GM15510 (cell line): Measurements from ENCODE around the gene ZNF385B.

Experiments
- POLR2A ChIP-seq: IDR thresholded peaks from 3 replicates; pipeline ENCODE4 v1.6.1; 2011; ENCODE audit warnings: borderline replicate concordance; ENCODE audit not compliant: insufficient read length; ENCODE audit errors: extremely low read depth

Gene ZNF385B

DNA sequence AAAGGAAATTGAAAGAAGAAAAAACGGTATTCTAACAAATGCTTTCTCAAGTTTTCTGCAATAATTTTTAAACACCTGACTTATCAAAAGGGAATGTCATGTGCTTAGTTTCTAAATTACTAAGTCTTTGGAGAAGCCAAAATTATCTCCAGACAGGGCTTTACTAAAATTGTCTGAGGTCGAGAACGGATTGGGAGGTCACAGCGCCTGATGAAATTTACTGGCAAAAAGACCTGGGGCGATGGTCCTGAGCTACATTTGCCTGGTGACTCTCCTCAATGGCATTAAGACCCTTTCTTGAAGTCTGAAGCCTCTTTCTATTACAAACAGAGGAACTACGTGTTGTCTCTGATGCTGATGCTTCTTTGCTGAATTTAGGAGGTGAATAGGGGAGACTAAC is 305.0 kb downstream of the ZNF385B start:
- no peak for TF ChIP-seq POLR2A

DNA sequence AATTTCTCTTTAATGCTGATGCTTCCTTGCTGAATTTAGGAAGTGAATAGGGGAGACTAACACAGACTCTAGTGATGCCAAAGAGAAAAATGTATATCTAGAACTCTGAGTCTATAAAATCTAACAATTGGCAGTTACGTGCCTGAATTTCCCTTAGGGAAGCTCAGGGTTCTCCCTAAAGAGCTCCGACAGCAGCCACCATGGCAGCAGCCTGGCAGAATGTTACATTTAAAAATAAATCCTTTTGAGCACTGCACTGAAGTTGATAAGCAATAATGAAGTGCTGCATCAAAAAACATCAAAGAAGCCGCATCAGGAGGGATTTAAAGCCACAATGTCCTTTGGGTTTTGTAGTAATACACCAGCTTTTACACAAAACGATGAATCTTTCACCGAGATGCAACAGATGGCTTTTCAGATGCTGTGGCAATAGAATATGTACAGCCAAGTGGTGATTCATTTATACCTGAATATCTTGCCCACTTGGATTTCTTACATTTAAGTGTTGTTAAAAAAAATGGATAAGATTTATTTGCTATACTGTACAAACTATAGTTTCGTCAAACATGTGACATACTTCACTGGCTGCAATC is 305.6 kb downstream of the ZNF385B start:
- TF ChIP-seq POLR2A: no peak

DNA sequence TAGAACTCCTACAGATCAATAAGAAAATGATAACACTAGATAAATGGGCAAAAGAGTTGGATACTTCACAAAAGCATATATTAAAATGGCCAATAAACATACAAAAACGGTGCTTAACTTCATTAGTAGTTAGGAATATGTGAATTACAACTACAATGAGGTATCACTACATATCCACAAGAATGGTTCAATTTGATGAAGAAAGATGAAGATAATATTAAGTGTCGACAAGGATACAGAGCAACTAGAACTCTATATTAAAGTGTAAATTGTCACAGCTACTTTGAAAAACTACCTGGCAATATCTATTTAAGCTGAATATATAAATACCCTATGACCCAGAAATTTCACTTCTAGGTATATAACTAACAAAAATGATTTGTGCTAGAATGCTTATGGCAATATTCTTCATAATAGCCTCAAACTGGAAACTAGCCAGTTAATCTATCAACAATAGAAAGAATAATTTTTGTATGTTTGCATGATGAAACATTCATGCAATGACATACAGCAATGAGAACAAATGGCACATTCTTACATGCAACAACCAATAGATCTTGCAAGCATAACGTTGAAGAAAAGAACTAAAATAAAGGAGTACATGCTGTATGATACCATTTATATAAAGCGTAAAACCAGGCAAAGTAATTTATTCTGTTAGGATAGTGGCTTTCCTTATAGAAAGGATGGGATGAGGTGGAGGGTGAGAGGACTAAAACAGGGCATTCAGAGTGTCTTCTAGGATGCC is 306.6 kb downstream of the ZNF385B start:
- TF ChIP-seq POLR2A: no peak

DNA sequence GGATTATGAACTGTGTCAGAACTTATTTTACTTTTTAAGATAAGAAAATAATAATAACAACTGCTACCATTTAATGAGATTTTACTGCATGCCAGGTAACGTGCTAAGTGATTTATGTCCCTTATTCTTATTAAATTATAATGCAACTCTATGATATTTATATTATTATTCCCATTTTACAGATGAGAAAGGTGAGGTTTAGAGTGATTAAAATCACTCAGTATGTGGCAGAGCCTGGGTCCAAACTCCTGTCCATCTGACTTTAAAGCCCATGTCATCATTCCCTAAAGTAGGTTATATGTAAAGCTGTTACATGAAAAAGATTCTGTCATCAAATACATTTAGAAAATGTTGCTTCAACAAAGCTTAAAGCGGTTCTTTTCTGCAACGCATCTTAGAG is 308.0 kb downstream of the ZNF385B start:
- TF ChIP-seq POLR2A: no peak

DNA sequence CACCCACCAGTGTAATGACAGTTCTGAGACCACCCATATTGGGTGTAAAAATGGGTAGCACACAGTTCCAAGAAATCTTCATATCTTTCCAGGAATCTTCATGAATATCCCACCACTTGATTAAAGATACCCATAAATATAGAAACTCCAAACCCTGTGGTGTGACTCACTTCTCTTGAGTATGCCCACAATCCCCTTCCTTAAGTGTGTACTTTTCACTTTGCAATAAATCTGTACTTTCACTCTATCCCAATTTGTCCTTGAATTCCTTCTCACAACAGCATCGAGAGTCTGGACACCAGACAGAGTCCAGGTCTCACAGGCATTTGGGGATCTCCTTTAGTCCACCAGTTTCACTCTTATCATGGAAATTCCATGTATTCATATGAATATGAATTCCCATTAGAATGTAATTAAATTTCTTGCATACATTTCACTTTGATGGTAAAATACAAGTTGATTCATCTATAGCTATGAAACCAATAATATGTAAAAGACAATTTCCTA is 309.8 kb downstream of the ZNF385B start:
- no peak for TF ChIP-seq POLR2A

DNA sequence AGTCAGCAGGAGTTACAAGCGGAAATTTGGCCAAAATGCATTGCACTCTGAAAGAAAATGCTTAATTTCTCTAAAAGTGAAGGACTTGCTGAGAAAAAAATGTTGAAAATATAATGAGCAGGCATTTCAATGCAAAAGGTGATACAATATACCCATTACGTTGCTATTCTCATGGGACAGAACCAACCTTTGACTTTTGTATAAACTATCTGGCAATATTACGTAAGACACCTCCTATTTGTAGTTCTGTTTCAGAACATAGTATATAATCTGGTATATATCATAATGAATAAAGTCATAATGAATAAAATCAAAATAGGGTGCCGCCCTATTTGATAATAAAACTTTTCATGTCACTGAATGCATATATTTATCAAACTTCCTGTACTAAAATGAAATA is 310.6 kb downstream of the ZNF385B start:
- no peak for TF ChIP-seq POLR2A

DNA sequence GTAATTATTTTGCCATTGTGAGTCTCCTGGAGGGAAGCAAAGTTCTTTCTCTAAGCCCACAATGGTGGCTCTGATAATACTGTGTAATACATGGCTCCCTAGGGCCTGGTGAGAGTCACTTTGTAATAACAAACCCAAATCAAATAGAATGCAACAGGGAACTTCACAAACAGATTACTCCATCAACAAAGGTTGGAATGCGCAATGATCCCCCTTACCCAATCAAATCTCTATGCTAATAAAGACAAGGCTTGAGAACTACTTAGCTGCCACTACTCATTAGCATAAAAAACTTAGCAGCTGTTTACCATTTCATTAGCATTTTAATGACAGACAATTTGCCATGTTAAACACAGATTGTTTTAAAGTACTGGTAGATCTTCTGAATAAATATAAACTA is 311.2 kb downstream of the ZNF385B start:
- TF ChIP-seq POLR2A: no peak

DNA sequence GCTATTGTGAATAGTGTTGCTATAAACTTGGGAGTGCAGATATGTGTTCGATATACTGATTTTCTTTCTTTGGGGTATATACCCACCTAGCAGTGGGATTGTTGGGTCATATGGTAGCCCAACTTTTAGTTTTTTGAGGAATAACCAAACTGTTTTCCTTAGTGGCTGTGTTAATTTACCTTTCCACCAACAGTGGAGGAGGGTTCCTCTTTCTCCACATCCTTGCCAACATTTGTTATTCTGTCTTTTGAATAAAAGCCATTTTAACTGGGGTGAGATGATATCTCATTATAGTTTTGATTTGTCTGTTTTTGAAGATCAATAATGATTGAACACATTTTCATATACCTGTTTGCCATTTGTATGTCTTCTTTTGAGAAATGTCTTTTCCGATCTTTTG is 314.8 kb downstream of the ZNF385B start:
- no peak for TF ChIP-seq POLR2A

DNA sequence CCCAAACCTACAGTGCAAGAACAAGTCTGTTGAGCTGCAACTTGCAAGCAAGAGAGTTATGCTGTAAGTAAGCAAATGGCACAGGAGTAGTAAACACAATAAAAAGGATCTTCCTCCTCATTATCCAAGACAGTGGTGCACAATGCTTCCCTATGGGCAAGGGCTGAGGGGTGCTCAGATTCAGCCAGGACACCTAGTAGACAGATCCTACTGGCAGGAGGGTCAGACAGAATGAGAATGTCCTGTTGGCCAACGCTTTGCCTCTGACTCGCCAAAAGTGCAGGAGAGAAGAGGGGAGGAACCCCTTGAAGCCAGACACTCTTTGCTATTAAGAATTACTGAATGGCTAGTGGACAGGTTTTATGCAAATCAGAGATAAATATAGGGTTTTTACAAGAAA is 316.4 kb downstream of the ZNF385B start:
- TF ChIP-seq POLR2A: no peak

DNA sequence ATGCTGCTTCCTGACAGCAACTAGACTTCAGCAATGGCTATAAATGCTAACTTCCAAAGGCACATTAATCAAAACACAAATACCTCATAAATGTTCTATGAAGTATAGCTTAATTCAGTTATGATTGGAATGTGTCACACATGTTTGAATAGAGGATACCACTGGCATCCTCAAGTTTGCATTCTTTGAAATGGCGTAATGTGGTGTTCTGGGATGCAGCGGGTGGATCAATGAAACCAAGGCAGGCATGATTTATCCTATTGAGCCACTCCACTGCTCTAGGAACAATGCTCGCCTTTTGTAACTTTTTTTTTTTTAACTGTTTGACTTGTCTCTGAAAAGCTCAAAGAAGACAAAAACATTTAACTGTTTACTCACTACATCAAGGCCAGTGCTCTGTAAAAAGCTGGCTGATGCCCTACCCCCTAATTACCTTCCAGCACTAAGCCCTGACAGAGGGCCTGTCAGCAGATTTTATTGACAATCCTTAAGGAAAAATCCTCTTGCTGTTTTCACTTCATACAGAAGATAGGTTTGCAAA is 318.0 kb downstream of the ZNF385B start:
- no peak for TF ChIP-seq POLR2A

DNA sequence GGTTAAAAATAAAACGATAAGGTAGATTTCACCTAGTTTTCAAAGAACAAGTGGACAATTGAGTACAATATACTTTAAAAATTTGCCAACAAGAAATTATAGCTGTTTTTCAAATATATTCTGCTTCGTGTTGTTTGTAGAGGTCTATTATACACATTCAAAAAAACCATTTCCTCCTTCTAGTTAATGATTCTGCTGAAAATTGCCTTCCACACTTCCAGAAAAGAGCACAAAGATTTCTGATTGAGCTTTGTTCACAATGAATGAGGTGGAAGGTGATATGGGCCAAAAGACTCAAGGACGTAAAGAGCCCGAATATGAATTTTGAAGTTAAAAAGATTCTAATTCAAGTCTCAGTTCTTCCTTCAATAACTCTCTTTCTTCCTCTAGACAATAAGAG is 319.8 kb downstream of the ZNF385B start:
- no peak for TF ChIP-seq POLR2A

DNA sequence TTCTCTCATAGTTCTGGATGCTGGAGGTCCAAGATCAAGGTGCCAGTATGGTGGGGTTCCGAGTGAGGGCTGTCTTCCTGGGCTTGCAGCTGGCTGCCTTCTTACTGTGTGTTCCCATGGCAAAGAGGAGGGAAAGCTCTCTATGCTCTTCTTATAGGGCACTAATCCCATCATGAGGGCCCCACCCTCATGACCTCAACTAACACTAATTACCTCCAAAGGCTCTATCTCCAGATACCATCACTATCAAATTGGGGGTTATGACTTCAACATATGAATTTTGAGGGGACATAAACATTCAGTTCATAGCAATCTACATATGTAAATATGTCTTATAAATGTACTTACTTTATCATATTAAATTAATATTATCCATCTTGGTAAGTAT is 322.3 kb downstream of the ZNF385B start:
- TF ChIP-seq POLR2A: no peak

DNA sequence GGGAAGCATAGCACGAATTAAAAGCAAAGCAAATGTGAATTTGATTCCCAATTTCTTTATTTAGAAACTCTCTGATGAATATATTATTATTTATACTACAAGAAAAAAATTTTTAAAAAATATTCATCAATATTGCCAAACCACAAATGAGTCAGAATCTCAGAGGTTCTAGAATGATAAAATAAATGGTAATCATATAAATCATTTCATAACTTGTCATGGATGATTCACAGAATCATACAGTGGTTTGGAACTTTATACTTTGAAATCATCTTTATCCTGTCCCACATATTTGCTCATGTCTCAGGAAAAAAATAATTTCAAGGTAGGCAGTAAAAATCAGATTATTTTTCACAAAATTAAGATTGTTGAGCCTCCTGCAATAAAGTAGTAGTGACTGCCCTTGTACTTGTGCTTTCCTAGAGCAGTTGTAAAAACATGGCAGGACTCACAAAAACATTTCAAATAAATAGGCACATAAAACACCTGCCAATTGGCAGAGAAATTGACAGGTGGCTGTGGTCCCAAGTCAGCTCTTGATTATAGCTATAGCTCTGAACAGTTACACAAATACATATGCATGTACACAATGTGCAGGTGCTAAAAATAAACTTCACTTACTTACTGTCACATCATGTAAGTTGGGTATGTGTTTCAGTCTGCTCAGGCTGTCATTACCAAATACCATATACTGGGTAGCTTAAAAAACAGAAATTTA is 322.8 kb downstream of the ZNF385B start:
- no peak for TF ChIP-seq POLR2A

DNA sequence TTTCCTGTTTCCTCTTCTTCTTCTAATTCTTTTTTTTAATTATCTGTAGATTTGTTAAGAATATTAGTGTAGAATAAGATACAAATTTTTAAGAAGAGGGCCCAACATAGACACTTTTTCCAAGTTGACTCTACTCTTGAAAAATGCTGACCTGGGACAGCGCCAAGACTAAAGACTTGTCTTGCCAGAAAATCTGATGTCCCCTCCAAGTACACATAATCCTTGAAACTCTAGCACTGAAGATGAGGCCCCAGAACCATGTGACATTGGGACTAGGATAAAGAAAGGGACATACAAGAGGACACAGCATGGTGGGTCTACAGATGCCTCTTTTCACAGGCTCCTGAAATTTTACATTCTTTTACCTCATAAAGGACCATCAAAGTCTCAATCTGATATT is 325.2 kb downstream of the ZNF385B start:
- no peak for TF ChIP-seq POLR2A

DNA sequence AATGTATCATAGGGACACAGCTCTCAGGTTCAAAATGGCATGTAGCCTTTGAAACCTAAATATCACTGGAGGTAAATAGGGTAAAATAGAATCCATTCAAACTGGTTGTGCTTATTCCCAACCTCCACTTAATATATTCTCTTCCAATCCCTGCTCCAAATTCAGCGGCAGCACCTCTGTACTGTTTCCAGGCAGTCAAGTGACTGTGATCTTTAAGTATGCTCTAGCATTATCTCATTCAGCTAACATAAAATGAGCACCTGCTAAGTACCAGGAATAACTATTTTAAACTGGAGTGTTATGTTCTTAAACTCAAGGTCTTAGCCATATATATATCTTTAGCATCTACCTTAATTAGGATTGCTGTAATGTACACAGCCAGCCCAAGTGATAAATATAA is 327.5 kb downstream of the ZNF385B start:
- TF ChIP-seq POLR2A: no peak
